ENCODE results near the gene AKR1C3. TPM values are rescaled to one million over a fixed set of nuclear protein-coding genes. Genes with fewer than 3 reads are reported as not detected.

Gene AKR1C3
- total and polyA plus RNA-seq, 2 experiments from 2014 or later: 6.9 to 9.1 TPM

- H3K4me1 ChIP-seq (ENCODE audit: insufficient read depth): 0 out of 2 replicates have a peak, but pooled peaks cover 7% of the 10 kb centered on the region
- H4K20me1 ChIP-seq (replicated peaks; ENCODE audit: insufficient read depth): no peaks in the 10 kb centered on the region
- H3K9me2 ChIP-seq (ENCODE audit: insufficient read depth): no peaks in the 10 kb centered on the region
- Mint-ChIP-seq H3K4me1 (peaks cover 4% of the 10 kb centered on the region; the same call in 2 of the 3 replicates), H3K36me3 (ENCODE audit: low read depth) (no peaks in the 10 kb centered on the region), H3K27me3 (ENCODE audit: insufficient read depth, low read depth, poor library complexity) (no peaks in the 10 kb centered on the region), H3K4me3 (no peak overlapping the region), H3K9me3 (no peaks in the 10 kb centered on the region), H3K27ac (no peak overlapping the region)
- no peaks in the 10 kb centered on the region for H3K27me3 ChIP-seq (ENCODE audit: insufficient read depth)
- DNase-seq (ENCODE audit: low spot score) (no peak), ATAC-seq (no peak)
- H3K36me3 ChIP-seq (ENCODE audit: insufficient read depth): no peaks in the 10 kb centered on the region
- no peak overlapping the region for H3K4me2 ChIP-seq
- H3K4me3 ChIP-seq: no peak overlapping the region
- TF ChIP-seq JUNB (IDR thresholded peaks at IDR 0.05; ENCODE audit: unreplicated experiment) (no peak), CREB1 (CRISPR knock-in tag; IDR thresholded peaks at IDR 0.05; ENCODE audit: low read depth) (no peak), EZH2phosphoT487 (IDR thresholded peaks at IDR 0.05; ENCODE audit: unreplicated experiment) (no peak), ETS1 (IDR thresholded peaks at IDR 0.05) (no peak), EZH2 (IDR thresholded peaks at IDR 0.05; ENCODE audit: low read depth, unreplicated experiment) (no peak), ZNF114 (CRISPR knock-in tag; IDR thresholded peaks at IDR 0.05) (no peak), POLR2AphosphoS5 (IDR thresholded peaks at IDR 0.05; ENCODE audit: low read depth) (no peak), ZNF331 (CRISPR knock-in tag; IDR thresholded peaks at IDR 0.05; ENCODE audit: low read depth) (no peak), CTCF (conservative IDR thresholded peaks at IDR 0.05; ENCODE audit: low read depth in 2 of 2) (no peak), NANOG (IDR thresholded peaks at IDR 0.05; ENCODE audit: borderline replicate concordance) (no peak), REST (IDR thresholded peaks at IDR 0.05; ENCODE audit: unreplicated experiment) (no peak), ZNF462 (CRISPR knock-in tag; IDR thresholded peaks at IDR 0.05) (no peak), STAT1 (IDR thresholded peaks at IDR 0.05; ENCODE audit: unreplicated experiment) (no peak)
- no peak overlapping the region for H2AFZ ChIP-seq
- no peak overlapping the region for H3K27ac ChIP-seq (ENCODE audit: low read depth)
- H3F3A ChIP-seq (replicated peaks; ENCODE audit: low read depth): no peaks in the 10 kb centered on the region
- no peaks in the 10 kb centered on the region for H3K79me2 ChIP-seq (replicated peaks; ENCODE audit: insufficient read depth)
These were observed 1.8 kb upstream of the AKR1C3 start for GRCh38 chr10:5092375-5092774.

Measured in GM23338 (cell line).